Smooth muscle cell of the umbilical artery (primary cell): ENCODE data around the gene CD93. TPM values are rescaled to one million over a fixed set of nuclear protein-coding genes. Genes with fewer than 3 reads are reported as not detected.

ENCODE experiments used
- total RNA-seq: library from RNA; depleted of rRNA; stranded (reverse); fragments of >200 nt; gene quantifications from 2 replicates; pipeline ENCODE4 v1.2.3, GENCODE V29; 2014

Gene CD93, protein sequence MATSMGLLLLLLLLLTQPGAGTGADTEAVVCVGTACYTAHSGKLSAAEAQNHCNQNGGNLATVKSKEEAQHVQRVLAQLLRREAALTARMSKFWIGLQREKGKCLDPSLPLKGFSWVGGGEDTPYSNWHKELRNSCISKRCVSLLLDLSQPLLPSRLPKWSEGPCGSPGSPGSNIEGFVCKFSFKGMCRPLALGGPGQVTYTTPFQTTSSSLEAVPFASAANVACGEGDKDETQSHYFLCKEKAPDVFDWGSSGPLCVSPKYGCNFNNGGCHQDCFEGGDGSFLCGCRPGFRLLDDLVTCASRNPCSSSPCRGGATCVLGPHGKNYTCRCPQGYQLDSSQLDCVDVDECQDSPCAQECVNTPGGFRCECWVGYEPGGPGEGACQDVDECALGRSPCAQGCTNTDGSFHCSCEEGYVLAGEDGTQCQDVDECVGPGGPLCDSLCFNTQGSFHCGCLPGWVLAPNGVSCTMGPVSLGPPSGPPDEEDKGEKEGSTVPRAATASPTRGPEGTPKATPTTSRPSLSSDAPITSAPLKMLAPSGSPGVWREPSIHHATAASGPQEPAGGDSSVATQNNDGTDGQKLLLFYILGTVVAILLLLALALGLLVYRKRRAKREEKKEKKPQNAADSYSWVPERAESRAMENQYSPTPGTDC
- total RNA-seq = 0.69 and 0.89 TPM in 2 replicates

DNA sequence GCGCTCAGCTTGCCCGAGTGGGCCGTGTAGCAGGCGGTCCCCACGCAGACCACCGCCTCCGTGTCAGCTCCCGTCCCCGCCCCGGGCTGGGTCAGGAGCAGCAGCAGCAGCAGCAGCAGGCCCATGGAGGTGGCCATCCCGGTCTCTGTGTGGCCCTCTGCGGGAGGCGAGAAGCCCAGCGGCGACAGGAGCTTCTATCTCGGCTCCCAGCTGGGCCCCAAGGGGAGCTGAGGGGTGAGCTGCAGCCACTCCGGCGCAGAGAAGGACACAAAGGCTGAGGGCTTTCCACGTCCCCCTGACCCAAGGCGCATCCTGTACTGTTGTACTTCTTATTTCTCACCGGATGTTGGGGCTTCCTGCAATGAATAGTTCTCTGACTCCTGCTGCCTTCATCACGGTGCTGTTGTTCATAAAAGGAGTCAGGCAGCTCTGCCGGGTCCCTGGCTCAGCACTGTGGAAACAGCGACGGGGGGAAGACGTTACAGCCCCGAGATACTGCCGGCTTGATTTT is at the start of gene CD93:
CD93 (minus strand) TSS at position 269 of the 511 bp plus-strand sequence; CDS start at position 137, 132 bp downstream.

DNA sequence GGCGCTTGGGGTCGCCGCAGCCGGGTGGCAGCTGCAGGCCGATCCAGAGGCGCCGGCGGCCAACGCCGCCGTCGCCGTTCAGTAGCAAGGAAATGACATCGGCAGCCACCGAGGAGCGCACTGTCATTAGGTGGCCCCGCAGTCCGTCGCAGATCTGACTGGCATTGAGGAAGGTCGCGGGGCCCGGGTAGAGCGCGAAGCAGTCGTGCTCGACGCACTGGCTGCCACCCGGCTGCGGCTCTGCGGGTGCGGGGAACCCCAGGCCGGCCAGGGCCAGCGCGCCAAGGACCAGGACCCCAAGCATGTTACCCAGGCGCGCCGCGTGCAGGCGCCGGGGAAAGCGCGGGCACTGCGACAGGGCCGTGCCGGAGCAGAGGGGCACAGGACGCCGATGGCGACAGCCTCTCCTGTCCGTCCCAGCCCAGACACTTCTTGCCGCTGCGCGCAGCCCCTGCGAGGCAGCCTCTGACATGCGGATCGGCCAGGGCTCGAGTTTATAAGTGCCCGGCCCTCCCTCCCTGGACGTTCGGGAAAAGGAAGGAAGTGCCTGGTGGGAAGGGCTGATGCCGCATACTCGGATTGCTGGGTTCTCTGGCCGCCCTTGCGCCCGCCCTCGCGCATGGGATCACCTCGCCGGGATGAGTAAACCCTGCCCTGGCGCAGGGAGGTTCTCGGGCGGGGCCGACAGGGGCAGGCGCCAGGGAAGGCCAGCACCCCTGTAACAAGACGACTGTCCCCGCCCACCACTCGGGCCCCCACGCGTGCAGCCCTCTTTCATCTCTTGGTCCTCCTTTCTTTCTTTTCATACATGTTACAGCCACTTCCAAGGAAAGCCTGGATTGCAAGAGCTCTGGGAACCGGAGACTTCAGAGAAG is 36.7 kb downstream of the CD93 start, which contains the start of gene THBD:
THBD (minus strand) TSS at position 472 of the 875 bp plus-strand sequence; CDS start at position 304, 168 bp downstream.

DNA sequence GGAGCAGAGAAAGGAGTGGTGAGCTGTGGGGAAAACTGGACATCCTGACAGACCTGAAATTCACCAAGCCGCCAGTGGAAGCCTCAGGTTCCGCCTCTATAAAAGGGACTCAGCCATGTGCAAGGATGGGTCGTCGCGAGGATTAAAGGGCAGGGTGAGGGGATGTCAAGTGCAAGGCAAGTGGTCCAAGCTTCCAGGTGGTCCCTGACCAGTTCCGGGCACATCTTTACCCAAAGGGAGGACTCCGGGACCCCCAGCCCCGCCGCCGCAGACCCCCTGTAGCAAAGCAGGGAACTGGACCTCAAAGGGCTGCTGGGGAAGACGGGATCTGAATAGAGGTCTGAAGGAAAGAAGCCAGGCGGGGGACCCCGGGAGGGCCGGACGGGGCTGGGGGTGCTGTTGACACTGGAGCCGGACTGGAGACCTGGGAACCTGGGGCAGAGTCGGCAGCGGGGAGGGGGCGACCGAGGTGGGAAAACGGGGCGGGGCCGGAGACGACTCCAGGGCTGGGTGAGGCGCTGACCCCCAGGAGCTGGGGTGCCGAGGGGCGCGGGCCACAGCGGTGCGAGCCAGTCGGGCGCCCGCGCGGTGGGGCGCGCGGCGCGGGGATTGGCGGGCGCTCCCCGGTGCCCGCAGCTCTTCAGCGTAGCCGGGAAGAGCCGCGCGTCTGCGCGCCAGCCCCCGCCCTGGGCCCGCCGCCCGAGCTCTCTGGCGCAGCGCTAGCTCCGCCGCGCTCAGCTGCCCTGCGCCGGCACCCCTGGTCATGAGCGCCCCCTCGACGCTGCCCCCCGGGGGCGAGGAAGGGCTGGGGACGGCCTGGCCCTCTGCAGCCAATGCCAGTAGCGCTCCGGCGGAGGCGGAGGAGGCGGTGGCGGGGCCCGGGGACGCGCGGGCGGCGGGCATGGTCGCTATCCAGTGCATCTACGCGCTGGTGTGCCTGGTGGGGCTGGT is 51.1 kb downstream of the CD93 start, which contains the start of gene SSTR4:
SSTR4 (plus strand) TSS at position 592 of the 951 bp plus-strand sequence; CDS start at position 764, 172 bp downstream.

Other genes starting within 250 kb of the CD93 start
- not detected in 2 replicates for gene SSTR4, start 51.0 kb downstream of the CD93 start, total RNA-seq
- gene THBD, start 36.7 kb downstream of the CD93 start, total RNA-seq = 1.2 and 7.2 TPM in 2 replicates